ENCODE results near the gene TCFL5. TPM values are rescaled to one million over a fixed set of nuclear protein-coding genes. Genes with fewer than 3 reads are reported as not detected.

Gene TCFL5
- total RNA-seq, 1 donor from 2014 or later = 12.2 TPM

DNA sequence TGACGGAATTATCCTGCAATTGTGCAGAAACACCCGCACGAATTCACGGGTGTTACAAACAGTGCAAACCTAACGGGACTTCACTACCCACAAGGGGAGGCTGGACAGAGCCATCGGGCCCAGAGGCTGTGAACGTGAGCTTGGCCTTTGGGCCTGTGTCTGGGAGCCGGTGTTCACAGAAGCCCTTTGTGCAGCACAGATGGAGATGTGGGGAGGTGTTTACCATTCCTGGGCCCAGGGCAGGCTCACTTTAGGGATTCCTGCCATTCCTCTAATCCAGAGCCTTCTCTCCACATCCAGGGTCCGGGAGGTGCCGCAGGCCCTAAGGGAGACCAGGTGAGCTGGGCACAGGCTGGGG, 29.8 kb downstream of the TCFL5 start:
- peaks cover 21% of the 10 kb centered on the region for H3K36me3 Mint-ChIP-seq
- peaks cover 12% of the 10 kb centered on the region for H3K4me1 Mint-ChIP-seq
- no peaks in the 10 kb centered on the region for H3K9me3 Mint-ChIP-seq
- TF ChIP-seq, protein P1, sequence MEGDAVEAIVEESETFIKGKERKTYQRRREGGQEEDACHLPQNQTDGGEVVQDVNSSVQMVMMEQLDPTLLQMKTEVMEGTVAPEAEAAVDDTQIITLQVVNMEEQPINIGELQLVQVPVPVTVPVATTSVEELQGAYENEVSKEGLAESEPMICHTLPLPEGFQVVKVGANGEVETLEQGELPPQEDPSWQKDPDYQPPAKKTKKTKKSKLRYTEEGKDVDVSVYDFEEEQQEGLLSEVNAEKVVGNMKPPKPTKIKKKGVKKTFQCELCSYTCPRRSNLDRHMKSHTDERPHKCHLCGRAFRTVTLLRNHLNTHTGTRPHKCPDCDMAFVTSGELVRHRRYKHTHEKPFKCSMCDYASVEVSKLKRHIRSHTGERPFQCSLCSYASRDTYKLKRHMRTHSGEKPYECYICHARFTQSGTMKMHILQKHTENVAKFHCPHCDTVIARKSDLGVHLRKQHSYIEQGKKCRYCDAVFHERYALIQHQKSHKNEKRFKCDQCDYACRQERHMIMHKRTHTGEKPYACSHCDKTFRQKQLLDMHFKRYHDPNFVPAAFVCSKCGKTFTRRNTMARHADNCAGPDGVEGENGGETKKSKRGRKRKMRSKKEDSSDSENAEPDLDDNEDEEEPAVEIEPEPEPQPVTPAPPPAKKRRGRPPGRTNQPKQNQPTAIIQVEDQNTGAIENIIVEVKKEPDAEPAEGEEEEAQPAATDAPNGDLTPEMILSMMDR (IDR thresholded peaks at IDR 0.05; ENCODE audit: unreplicated experiment) = no peak
- no peak for DNase-seq (ENCODE audit: low spot score in 2 of 2, unreplicated experiment in 2 of 2)
- H3K27me3 Mint-ChIP-seq (ENCODE audit: low read depth) = no peaks in the 10 kb centered on the region
- H3K27ac Mint-ChIP-seq = no peak overlapping the region
- H3K4me3 Mint-ChIP-seq = no peak overlapping the region

DNA sequence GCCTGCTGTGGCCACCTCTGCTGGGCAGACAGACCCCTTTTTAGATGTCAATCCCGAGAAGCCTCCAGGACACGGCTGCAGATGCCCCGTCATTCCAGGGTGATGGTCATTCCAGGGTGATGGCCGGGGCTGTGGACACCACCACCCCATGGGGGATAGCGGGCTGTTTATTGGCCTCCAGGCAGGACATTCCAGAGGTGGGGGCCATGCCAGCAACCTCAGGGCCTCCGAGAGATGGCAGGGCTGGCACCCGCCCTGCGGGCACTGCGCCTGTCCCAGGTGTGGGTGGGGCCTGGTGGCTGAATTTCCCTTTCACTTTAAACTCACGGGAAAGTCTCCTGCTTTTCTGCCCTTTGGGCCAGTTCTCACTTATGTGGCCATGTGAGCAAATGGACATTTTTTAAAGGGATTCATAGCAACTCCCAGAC, 30.2 kb downstream of the TCFL5 start:
- no peak for DNase-seq (ENCODE audit: low spot score in 2 of 2, unreplicated experiment in 2 of 2)
- Mint-ChIP-seq H3K36me3 (peaks cover 18% of the 10 kb centered on the region), H3K9me3 (no peaks in the 10 kb centered on the region), H3K4me3 (no peak overlapping the region), H3K27ac (no peak overlapping the region), H3K27me3 (ENCODE audit: low read depth) (no peaks in the 10 kb centered on the region), H3K4me1 (peaks cover 12% of the 10 kb centered on the region)
- TF ChIP-seq, protein P1 (IDR thresholded peaks at IDR 0.05; ENCODE audit: unreplicated experiment) = no peak

DNA sequence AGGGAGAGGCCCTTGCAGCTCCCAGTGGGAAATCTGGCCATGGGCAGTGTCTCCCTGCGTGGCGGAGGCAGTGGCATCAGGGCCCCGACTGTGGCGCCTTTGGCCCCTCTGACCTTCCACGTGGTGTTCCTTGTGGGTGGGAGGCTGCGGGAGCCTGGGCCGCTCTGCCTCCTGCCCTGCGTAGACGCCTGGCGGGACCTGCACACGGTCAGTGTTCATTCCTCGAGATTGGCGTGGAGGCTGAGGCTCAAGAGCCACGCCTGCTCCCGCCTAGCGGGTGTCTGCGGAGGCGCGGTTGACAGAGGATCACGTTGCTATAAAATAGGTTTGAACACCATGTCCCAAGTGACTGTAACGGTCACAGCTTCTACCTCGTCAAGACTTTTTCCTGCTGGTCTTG, 30.8 kb downstream of the TCFL5 start:
- DNase-seq (ENCODE audit: low spot score in 2 of 2, unreplicated experiment in 2 of 2) = no peak
- Mint-ChIP-seq H3K27me3 (ENCODE audit: low read depth) (no peaks in the 10 kb centered on the region), H3K27ac (no peak overlapping the region), H3K4me3 (no peak overlapping the region), H3K4me1 (peaks cover 10% of the 10 kb centered on the region), H3K9me3 (no peaks in the 10 kb centered on the region), H3K36me3 (peaks cover 18% of the 10 kb centered on the region)
- TF ChIP-seq, protein P1 (IDR thresholded peaks at IDR 0.05; ENCODE audit: unreplicated experiment) = no peak

DNA sequence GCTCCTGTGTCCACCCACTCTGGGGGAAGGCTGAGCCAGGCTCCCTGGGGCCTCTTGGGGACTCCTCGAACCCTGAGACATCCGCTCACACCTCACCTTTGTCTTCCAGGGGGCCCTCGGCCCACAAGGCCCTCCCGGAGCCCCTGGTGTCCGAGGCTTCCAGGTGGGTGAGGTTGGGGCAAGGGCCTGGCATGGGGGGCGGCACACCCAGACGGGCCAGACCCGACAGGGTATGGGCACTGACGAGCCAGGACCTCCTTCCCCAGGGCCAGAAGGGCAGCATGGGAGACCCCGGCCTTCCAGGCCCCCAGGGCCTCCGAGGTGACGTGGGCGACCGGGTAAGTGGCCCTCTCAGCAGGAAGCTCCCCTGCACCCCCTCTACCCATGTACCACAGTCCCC, 31.4 kb downstream of the TCFL5 start:
- H3K9me3 Mint-ChIP-seq = no peaks in the 10 kb centered on the region
- no peak overlapping the region for H3K27ac Mint-ChIP-seq
- peaks cover 6% of the 10 kb centered on the region for H3K4me1 Mint-ChIP-seq
- no peak for DNase-seq (ENCODE audit: low spot score in 2 of 2, unreplicated experiment in 2 of 2)
- H3K4me3 Mint-ChIP-seq = no peak overlapping the region
- H3K27me3 Mint-ChIP-seq (ENCODE audit: low read depth) = no peaks in the 10 kb centered on the region
- TF ChIP-seq, protein P1 (IDR thresholded peaks at IDR 0.05; ENCODE audit: unreplicated experiment) = no peak
- peaks cover 13% of the 10 kb centered on the region for H3K36me3 Mint-ChIP-seq

DNA sequence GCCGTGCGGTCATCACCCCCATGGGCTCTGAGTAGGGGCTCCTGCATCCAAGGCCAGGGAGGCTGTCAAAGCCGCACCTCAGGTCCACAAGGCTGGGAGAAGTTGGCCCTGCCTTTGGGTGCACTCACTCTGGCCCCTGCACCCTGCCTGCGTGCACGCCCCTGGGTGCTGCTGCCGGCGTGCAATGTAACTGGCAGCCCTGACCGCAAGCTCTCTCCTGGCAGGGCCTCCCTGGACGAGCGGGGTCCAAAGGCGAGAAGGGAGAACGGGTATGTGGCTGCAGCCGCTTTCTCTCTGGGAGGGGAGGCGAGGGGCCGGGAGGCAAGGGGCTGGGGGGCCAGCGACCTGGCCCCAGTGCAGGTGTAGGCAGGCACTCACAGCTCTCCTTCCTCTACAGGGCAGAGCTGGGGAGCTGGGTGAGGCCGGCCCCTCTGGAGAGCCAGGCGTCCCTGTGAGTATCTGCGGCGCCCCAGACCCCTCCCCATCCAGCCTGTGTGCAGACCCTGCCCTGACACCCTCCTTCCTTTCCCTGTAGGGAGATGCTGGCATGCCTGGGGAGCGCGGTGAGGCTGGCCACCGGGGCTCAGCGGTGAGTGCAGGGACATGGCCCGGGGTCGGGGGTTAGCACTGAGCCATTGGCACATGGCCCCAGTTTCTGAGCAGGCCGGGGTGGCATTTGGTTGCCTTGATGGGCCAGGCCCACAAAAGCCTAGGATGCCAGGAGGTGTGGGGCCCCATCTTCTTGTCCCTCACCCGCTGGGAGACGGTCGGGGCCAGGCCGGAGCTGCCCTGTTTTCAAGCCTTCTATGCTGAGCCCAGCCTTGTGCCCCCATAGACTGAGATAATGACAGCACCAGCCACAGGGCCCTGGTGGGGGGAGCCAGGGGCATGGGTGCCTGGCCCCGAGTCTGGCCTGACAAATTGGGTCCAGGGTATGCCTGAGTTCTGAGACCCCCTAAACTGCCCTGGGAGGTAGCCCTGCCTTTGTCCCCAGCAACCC, 32.1 kb downstream of the TCFL5 start:
- Mint-ChIP-seq H3K4me1 (peaks cover 7% of the 10 kb centered on the region), H3K4me3 (no peak overlapping the region), H3K9me3 (no peaks in the 10 kb centered on the region), H3K36me3 (peaks cover 11% of the 10 kb centered on the region), H3K27ac (no peak overlapping the region), H3K27me3 (ENCODE audit: low read depth) (no peaks in the 10 kb centered on the region)
- TF ChIP-seq, protein P1 (IDR thresholded peaks at IDR 0.05; ENCODE audit: unreplicated experiment) = no peak
- no peak for DNase-seq (ENCODE audit: low spot score in 2 of 2, unreplicated experiment in 2 of 2)

Data from mesothelial cell of epicardium (in vitro differentiated cells).